Renal cortex interstitium (tissue), 11 donors: ENCODE measurements around the gene GNG2. TPM values are rescaled to one million over a fixed set of nuclear protein-coding genes. Genes with fewer than 3 reads are reported as not detected.
"Not testable (repeated sequence)": the region's sequence is repeated elsewhere in the genome, so short reads cannot be mapped to it uniquely, and the experiment has no call there.

Experiments used
- DNase-seq, 11 donors: peaks; one replicate each; pipeline ENCODE4 v3.0.0-alpha.2; 2013; ENCODE audit warnings: low read depth in 9 of 11, low spot score in 4 of 11; ENCODE audit errors: extremely low read depth in 1 of 11
- polyA plus RNA-seq, 3 donors: library from polyadenylated mRNA; unstranded; fragments of 120-200 nt; gene quantifications; one replicate each; pipeline ENCODE4 v1.2.1, GENCODE V29; 2013; ENCODE audit not compliant: insufficient read length in 3 of 3

The GNG2 gene
- polyA plus RNA-seq, 3 donors: 62.2 to 74.2 (median 71.0) TPM

- DNase-seq: no peak
Measured at GRCh38 chr14:51873221-51873893, 12.9 kb downstream of the GNG2 start.

- DNase-seq: no peak
Measured at GRCh38 chr14:51877810-51878209, 17.4 kb downstream of the GNG2 start.

GRCh38 chr14:51879170-51879569 is 18.8 kb downstream of the GNG2 start:
- DNase-seq: no peak

GRCh38 chr14:51880835-51881580 is 20.6 kb downstream of the GNG2 start:
- DNase-seq: no peak

- DNase-seq: no peak
Measured at GRCh38 chr14:51881636-51882035, 21.2 kb downstream of the GNG2 start.

- no peak for DNase-seq
Measured at GRCh38 chr14:51883232-51883631, 22.8 kb downstream of the GNG2 start.

GRCh38 chr14:51884086-51884927 is 23.9 kb downstream of the GNG2 start:
- DNase-seq: peak in 6 of 11 donors; percentile 28 to 62 (median 50)

- DNase-seq: no peak
Measured at GRCh38 chr14:51889851-51890250, 29.4 kb downstream of the GNG2 start.

GRCh38 chr14:51894250-51894649 is 33.8 kb downstream of the GNG2 start:
- DNase-seq: no peak

- no peak for DNase-seq
Measured at GRCh38 chr14:51895375-51895774, 35.0 kb downstream of the GNG2 start.

GRCh38 chr14:51897791-51898355 is 37.5 kb downstream of the GNG2 start:
- no peak for DNase-seq

GRCh38 chr14:51901475-51902024 is 41.1 kb downstream of the GNG2 start:
- DNase-seq: no peak

- DNase-seq: not testable (repeated sequence)
Measured at GRCh38 chr14:51905656-51906121, 45.3 kb downstream of the GNG2 start.

- no peak for DNase-seq
Measured at GRCh38 chr14:51908086-51908485, 47.7 kb downstream of the GNG2 start.

- no peak for DNase-seq
Measured at GRCh38 chr14:51912112-51912786, 51.8 kb downstream of the GNG2 start.

GRCh38 chr14:51914310-51914709 is 53.9 kb downstream of the GNG2 start:
- no peak for DNase-seq

- no peak for DNase-seq
Measured at GRCh38 chr14:51917193-51917592, 56.8 kb downstream of the GNG2 start.

GRCh38 chr14:51921026-51921425 is 60.6 kb downstream of the GNG2 start:
- no peak for DNase-seq

GRCh38 chr14:51922624-51923023 is 62.2 kb downstream of the GNG2 start:
- DNase-seq: peak in 5 of 11 donors; percentile 3 to 9 (median 5)
